GM19238 (cell line): ENCODE measurements around the gene ADIPOR2.
"Not testable (repeated sequence)": the region's sequence is repeated elsewhere in the genome, so short reads cannot be mapped to it uniquely, and the experiment has no call there.

Experiments used
- DNase-seq: peaks from one replicate; pipeline ENCODE4 v3.0.0; 2011; ENCODE audit warnings: low spot score; ENCODE audit not compliant: insufficient read length

ADIPOR2 gene

DNA sequence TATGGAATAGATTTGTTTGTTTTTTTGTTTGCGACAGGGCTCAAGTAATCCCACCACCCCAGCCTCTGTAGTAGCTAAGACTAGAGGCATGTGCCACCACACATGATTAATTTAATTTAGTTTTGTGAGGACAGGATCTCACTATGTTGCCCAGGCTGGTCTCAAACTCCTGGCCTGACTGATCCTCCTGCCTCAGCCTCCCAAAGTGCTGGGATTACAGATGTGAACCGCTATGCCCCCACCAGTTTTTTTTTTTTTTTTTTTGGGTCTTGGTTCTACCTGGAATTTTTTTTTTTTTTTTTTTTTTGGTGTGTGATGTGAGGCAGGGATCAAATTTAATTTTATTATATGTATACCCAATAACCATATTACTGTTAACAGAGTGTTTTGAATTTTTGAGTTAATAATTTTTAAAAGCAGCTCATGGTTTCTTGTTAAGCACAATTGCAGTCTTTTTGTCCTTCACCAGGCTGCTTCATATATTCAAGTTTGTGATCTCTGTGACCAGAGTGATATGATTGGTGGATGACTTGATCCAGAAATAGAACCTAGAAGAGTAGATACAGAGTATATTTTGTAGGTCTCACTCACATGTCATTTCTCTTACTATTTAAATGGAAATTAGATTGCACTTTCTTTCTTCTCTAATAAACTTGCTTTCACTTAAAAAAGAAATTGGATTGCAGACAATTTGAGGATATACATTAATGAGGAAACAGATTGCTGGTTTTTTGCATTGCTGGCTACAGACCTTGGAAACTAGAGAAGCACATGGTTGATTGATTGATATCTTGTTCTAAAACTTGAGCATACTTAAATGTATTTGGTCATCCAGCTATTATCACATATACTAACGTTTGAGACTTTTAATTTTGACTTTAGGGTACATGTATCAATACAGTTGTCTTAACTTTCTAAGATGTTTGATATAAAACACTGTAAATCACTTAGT, 13.2 kb downstream of the ADIPOR2 start:
- DNase-seq, result no peak

DNA sequence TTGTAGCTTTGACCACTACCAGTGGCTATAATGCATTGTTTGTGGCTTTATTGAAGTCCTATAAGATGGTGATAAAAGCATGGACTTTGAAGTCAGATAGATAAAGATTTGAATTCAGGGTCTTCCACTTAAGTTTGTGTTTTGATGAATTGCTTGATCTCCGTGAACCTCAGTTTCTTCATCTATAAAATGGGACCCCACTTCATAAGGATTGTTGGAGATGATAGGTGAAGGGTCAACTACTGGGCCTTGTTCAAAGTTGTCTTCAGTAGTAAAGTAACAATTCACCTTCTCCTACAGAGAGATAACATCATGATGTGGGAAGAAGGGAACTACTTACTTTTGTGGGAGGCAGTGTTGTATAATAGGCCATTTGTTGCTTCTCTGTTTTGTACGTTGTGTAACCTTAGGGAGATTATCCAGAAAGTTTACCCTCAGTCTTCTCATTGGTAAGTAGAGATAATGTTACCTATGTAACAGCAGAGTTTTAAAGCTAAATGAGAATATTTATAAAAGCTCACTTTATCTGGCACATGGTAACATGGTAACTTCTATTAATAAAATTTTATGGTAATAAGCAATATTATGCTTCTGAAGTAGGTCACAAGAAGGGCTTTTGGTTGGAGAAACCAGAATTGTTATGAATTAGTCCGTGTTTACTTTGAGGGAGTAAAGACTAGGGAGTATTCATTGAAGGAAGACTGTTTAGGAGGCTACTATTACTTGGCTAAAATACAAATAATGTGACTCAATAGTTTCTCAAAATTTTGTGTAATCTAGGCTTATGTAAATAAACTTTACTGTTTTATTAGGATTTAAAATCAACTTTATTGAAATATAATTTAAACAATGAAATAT, 15.1 kb downstream of the ADIPOR2 start:
- no peak for DNase-seq

DNA sequence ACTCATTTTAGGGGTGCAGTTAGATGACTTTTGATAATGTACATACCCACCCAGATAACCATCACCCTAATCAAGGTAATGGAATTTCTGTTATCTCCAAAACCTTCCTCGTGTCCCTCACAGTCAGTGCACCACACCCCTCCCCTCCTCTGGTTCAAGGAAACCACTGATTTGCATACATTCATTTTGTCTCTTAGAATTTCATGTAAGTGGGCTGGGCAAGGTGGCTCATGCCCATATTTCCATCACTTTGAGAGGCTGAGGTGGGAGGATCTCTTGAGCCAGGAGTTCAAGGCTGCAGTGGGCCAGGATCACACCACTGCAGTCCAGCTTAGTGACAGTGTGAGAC, 15.7 kb downstream of the ADIPOR2 start:
- DNase-seq, result no peak

DNA sequence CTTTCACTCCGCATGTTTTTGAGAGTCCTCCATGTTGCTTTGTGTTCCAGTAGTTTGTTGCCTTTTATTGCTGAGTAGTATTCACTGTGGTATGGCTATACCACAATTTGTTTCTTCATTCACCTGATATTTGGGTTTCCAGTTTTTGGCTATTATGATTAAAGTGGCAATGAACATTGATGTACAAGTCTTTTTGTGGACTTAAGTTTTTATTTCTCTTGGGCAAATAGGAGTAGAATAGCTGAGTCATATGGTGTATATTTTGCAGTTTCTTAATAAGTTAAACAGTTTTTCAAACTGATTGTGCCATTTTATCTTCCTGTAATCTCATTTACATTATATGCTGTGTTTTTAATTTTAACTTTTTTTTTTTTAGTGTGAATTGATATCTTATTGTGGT, 16.2 kb downstream of the ADIPOR2 start:
- DNase-seq, result no peak

DNA sequence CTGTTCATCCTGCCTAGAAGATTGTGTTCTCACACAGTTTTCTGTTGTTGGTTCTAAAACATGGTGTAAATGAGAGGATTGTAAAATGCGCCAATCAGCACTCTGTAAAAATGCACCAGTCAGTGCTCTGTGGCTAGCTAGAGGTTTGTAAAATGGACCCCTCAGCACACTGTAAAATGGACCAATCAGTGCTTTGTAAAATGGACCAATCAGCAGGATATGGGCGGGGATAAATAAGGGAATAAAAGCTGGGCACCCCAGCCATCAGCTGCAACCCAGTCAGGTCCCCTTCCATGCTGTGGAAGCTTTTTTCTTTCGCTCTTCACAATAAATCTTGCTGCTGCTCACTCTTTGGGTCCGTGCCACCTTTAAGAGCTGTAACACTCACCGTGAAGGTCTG, 19.1 kb downstream of the ADIPOR2 start:
- not testable (repeated sequence) for DNase-seq

DNA sequence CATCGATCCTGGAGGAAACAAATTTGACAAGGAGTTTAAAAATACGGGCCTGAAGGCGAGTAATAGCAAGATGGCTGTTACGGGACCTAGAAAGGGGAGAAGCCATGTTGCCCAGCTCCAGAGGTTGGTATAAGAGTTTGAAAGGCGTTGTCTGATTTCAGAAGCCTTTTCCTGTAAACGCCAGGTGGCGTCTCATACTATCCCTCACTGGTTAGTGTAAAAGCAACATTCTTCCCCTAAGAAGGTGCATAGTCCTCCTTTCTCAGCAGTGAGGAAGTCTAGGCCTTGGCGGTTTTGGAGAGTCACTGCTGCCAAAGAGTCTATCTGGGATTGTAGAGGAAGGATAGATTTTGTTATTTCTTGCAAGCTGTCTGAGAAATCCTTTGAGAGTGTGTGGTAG, 20.0 kb downstream of the ADIPOR2 start:
- not testable (repeated sequence) for DNase-seq

DNA sequence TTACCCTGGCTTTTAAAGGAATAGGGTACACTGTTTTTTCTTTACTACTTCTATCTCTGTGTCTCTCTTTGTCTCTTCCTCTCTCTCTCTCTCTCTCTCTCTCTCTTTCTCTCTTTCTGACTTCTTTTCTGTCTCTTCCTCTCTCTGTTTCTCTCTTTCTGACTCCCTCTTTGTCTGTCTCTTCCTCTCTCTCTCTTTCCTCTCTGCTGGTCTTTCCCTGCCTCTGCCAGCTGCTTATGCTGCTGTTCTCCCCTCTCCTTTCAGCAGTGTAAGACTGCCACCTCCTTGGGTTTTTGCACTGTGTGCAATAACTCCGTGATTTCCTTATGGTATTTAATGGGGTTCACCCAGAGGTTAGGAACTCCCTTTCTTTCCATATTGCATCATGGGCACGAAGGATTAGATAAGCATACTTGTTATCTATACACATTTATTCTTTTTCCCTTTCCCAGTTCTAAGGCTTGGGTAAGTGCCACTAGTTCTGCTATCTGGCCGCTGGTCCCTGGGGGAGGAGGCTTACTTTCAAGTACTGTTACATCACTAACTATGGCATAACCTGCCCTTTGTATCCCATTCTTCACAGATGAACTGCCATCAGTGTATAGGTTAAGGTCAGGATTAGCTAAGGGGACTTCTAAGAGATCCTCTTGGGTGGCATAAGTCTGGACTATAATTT, 20.8 kb downstream of the ADIPOR2 start:
- not testable (repeated sequence) for DNase-seq

DNA sequence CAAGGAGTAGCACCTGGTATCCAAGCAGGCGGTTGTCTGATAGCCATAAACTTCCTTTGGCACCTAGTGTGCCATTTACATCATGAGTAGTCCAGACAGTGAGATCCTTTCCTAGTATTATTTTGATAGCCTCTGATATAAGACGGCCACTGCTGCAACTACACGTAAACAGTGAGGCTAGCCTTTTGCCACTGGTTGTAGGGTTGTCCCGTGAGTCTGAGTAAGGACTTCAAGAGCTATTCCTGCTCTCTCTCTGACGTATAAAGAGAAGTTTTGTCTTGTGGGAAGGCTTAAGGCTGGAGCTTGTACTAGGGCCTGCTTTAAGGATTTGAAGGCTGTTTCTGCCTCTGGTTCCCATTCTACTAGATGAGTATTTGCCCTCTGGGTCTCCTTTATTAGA, 21.4 kb downstream of the ADIPOR2 start:
- DNase-seq, result not testable (repeated sequence)

DNA sequence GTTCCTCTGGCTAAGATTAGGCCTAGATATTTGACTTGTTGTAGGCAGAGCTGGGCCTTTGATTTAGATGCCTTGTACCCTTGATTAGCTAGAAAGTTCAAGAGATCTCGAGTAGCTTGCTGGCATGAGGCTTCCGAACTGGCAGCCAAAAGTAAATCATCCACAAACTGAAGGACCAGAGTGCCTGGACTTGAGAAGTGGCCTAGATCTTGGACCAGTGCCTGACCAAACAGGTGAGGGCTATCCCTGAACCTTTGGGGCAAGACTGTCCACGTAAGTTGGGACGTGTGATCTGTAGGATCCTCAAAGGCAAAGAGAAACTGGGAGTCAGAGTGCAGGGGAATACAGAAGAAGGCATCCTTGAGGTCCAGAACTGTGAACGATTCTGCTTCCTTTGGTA, 22.0 kb downstream of the ADIPOR2 start:
- DNase-seq, result not testable (repeated sequence)

DNA sequence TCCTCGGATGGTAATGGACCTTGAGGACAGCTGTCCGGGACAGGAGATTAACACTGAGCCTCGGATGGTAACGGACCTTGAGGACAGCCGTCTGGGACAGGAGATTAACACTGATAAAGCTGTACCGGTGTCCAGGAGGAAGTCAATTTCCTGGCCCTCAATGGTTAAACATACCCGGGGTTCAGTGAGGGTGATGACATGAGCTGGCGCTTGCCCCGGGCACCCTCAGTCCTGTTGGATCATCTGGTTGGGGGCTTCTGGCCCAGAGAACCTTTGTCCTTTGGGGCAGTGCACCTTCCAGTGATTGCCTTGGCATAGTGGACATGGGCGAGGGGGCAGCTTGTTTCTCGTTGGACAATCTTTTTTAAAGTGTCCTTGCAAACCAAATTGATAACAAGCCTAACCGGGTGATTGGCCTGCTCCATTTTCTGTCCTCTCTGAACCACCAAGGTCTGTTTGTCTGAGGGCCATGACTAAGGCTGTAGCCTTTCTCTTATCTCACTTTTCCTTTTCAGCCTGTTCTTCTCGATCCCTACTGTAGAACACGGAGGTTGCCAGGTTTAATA, 23.0 kb downstream of the ADIPOR2 start:
- DNase-seq, result not testable (repeated sequence)

DNA sequence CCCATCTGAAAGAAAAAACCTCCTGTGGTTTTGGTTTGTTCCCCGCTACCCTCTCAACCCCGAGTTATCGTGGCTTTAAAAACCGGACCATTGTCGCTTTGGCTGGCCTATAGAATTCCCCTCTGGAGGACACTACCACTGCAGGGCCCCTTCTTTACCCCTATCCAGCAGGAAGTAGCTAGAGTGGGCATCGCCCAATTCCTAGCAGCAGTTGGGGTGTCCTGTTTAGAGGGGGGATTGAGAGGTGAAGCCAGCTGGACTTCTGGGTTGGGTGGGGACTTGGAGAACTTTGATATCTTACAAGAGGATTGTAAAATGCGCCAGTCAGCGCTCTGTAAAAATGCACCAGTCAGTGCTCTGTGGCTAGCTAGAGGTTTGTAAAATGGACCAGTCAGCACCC, 24.6 kb downstream of the ADIPOR2 start:
- not testable (repeated sequence) for DNase-seq

DNA sequence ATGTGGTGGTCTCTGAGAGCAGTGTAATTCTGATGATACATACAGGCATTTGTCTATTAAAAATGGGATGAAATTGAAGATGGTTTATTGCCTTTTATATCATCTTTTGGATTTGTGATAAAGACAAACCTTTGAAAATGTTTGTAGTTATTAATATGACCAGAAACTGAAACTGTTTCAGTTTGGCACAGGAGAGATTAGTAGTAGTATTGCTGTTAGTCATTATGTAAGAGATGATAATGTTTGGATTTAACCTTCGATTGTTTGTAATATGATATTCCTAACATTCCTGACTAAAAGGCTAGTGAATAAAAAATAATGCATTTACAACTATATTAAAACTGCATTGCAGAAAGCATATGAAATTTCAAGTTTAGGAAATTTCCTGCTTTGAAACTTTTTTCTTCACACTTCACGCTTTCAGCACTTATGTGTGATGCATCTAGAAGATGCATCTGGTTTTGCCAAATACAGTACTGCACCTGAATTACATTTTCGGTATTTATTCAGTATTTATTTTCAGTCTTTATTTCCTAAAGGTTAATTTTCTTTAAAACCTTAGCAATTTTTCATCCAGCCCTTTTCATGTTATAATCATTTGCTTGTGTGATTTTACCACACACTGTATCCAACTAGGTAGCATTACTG, 25.5 kb downstream of the ADIPOR2 start:
- no peak for DNase-seq

DNA sequence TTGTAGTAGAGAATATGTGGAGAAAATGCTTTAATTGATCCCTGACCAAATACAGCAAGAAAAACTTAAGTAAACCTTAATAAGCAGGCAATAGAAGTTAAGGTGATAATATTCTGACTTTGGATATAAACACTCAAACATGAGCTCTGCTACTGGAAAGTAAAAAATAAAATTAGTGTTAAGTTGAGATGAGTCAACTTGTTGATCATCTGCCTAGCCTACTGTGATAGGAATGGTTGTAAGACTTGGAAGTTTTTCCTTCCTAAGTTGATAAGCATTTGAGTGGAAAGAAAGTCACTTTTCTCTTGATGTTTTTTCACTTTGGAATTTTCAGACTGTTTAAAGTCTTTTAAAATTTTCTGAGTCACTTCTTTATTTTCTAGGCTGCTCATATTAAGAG, 26.0 kb downstream of the ADIPOR2 start:
- no peak for DNase-seq

DNA sequence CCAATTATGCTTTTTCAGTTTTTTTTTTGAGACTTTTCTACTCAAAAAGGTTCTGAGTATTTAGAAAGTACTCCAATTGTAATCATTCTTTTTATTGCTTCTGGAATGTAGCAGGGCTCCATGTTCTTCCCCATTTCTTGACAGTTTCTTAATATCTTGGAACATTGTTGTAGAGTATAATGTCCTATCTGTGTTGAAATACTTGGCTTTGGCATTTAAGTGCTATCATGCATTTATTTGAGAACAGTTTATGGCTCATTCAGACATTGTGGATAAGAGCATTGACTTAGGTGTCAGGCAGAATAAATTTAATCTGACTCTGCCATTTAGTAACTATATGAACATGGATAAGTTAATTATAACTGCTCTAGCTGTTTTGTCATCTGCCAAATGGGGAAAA, 28.3 kb downstream of the ADIPOR2 start:
- DNase-seq, result no peak

DNA sequence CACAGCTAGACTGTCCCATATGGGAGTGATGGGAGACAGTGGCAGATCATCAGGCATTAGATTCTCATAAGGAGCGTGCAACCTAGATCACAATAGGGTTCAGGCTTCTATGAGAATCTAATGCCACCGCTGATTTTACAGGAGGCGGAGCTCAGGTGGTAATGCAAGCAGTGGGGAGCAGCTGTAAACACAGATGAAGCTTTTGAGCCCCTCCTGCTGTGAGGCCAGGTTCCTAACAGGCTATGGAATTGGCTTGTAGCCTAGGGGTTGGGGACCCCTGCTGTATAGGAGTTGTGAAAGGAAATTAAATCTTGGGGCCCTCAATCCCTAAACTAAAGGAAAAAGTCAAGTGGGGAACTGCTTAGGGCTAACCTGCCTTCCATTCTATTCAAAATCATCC, 29.6 kb downstream of the ADIPOR2 start:
- no peak for DNase-seq

DNA sequence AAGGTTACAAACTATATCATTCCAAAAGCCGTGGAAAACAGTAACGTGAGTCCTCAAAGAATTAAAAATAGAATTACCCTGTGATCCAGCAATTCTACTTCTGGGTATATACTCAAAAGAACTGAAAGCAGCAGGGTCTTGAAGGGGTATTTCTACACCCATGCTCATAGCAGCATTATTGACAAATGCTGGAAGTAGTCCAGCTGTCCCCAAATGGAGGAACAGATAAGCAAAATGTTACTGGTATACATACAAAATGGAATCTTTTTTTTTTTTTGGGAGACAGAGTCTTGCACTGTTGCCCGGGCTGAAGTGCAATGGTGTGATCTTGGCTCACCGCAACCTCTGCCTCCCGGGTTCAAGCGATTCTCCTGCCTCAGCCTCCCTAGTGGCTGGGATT, 32.9 kb downstream of the ADIPOR2 start:
- no peak for DNase-seq

DNA sequence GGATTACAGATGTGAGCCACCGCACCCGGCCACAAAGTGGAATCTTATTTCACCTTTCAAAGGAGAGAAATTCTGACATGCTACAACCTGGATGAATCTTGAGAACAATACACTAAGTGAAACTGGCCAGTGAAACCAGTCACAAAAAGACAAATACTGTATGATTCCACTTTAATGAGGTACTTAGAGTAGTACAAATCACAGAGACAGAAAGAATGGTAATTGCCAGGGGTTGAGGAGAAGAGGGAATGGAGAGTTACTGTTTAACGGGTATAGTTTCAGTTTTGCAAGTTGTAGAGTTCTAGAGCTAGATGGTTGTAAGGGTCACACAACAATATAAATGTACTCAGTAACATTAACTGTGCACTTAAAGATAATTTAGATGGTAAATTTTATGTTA, 33.4 kb downstream of the ADIPOR2 start:
- no peak for DNase-seq

DNA sequence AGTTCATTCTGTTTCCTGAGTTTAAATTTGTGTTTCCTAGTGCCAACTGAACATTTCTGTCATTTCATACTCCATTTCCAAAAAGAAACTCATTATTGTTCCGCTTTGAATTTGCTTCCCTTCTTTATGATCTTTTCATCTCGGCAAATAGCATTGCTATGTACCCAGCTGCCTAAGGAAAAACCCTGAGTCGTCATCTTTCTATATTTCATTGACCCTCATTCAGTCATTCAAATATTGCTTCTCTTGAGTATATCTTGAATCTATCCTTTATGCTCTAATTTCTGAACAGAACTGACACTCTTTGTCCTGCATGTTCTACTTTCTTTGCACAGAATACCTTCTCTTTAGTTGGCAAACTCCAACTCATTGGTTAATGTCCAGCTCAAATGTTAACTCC, 35.9 kb downstream of the ADIPOR2 start:
- DNase-seq, result no peak

DNA sequence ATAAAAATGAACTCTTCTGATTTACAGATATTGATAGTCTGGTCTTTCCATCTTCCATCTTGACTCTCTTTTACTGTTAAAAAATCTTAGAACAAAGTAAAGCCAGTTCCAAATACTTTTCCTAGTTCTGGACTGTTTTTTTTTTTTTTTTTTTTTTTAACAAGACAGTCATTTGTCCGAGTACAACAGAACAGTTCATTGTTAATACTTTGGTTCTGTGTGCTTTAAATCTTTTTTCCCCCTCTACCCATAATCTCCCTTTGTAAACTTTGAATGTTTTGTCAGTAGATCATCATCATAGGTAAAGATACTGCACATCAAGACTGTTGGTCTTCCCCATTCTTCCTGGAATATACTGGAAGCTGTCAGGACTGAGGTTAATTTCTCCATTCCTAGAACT, 38.0 kb downstream of the ADIPOR2 start:
- no peak for DNase-seq

DNA sequence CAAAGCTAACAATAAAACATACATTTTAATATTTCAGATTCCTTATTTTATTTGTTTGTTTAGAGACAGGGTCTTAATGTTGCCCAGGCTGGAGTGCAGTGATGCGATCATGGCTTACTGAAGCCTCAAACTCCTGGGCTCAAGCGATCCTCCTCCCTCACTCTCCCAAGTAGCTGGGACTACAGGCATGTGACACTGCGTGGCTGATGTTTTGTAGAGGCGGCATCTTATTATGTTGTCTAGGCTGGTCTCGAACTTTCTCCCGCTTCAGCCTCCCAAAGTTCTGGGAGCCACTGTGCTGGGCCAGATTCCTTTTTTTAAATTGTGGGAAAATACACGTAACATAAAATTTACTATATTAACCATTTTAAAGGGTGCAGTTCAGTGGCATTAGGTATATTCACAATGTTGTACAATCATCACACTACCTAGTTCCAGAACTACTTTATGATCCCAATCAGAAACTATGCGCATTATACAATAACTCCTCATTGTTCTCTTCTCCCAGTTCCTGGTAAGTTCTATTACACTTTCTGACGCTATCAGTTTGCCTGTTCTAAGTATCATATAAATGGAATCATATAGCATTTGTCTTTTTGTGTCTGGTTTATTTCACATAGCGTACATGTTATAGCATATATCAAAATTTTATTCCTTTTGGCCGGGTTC, 40.3 kb downstream of the ADIPOR2 start:
- DNase-seq, result no peak
